DMS153 treated with DMSO at 0.1 percent for 48 hours (cell line): Measurements from ENCODE around the gene MYO7A.

Source experiments
- DNase-seq: peaks from one replicate; lab custom pipeline; 2025; ENCODE audit not compliant: unreplicated experiment; lab: John Stamatoyannopoulos, UW

Gene MYO7A

GRCh38 chr11:77199137-77199745, 71.2 kb downstream of the MYO7A start:
- no peak for DNase-seq

DNA sequence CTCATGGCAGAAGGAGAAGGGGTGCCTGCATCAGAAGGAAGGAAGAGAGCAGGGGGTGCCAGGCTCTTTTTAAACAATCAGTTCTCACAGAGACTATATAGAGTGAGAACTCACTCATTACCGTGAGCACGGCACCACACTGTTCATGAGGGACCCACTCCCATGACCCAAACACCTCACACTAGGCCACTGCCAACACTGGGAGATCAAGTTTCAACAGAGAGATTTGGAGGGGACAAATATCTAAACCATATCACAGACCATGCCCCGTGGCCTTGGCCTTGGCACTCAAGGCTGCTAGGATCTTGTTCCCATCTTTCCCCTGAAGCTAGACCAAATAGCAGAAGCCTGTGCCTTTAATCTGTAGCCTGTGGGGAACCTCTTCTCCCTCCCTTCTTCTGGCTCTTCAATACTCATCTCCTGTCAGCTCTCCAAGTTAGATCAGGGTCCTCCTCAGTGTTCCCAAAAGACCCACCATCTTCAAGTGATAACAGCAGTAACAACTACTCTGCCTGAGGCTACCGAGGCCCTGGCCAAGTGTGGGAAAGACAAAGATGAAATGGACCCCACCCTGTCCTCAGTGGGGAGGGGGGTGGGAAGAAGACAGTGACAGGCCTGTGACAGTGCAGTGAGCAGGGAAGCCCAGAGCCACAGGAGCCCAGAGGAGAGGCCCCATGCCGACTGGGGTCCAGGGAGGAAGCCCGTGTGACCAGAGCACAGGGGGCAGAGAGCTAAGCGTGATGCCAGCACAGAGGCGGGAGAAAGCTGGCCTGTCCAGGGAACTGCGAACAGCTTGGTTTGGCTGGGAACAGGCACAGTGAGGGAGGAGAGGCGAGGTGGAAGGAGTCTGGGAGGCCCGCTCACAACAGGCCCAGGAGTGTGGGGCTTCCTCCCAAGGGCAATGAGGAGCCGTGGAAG, 72.6 kb downstream of the MYO7A start:
- no peak for DNase-seq

DNA sequence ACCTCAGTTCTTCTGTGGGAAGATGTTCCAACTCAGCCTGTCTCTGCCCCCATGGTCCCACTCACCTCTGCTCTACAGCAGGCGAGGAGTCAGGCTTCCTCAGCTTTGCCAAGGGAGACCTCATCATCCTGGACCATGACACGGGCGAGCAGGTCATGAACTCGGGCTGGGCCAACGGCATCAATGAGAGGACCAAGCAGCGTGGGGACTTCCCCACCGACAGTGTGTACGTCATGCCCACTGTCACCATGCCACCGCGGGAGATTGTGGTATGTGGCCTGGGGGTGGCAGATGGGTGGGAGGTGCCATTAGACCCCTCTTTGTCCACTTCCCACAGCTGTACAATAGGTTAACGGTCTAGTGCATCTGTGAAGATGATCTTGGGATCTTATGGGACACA, 73.3 kb downstream of the MYO7A start:
- no peak for DNase-seq

- DNase-seq: no peak
Measured at GRCh38 chr11:77201991-77202841, 74.2 kb downstream of the MYO7A start.

GRCh38 chr11:77202941-77203900, 75.2 kb downstream of the MYO7A start:
- no peak for DNase-seq

DNA sequence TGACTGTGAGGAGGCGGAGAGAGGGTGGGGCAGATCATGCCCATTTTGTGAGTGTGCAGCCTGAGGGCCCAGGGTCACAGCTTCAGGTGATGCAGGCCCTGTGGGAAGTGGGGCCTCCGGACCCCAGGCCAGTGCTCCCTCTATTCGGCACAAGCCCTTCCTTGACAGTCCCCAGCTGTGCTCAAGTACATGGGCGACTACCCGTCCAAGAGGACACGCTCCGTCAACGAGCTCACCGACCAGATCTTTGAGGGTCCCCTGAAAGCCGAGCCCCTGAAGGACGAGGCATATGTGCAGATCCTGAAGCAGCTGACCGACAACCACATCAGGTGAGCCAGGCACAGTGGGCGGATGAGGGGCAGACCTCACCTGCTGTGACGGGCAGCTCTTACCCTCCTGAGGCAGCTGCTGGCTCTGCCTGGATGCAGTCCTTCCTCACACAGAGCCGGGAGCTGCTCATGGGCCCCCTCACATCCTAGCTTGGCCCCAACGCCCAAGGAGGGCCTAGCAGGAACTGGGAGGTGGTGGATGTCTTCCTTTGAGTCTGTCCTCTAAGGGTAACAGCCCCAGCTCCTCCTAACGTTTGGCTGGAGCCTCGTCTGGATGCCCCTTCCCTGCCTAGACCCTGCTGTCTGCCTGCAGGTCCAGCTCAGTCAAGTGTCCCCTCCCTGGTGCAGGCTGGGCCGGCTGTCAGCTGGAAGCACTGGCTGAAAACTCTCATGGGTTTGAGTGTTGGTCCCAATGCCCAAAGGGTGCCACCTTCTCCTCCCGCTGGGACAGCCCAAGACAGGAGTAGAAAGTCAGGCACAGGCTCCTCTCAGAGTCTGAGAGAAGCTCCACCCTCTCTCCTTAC, 76.1 kb downstream of the MYO7A start:
- DNase-seq: no peak

- DNase-seq: no peak
Measured at GRCh38 chr11:77204754-77205466, 76.9 kb downstream of the MYO7A start.

DNA sequence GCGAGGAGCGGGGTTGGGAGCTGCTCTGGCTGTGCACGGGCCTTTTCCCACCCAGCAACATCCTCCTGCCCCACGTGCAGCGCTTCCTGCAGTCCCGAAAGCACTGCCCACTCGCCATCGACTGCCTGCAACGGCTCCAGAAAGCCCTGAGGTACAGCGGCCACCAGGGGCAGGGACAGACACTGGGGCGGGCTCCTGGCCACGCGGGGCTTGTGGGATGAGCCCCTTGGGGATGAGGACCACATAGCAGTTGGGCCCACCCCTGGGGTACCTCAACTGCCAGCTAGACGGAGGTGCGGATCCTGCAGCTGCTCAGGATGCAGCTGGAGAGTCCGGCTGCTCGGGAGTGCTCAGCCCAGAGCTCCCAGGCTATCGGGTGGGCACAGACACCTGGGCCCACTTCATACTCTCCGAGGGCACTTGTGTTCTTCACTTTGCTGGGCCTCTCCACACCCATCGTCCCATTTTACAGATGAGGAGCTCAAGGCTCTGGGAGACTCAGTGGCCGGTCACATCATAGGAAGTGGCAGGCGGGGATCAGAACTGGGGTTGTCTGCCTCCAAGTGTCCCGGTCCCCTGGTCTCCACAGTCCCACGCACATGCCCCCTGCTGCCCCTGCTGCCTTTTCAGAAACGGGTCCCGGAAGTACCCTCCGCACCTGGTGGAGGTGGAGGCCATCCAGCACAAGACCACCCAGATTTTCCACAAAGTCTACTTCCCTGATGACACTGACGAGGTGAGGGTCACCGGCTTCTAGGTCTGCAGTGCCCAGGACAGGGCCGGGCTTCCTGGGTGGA, 77.6 kb downstream of the MYO7A start:
- no peak for DNase-seq

GRCh38 chr11:77206264-77207018, 78.4 kb downstream of the MYO7A start:
- no peak for DNase-seq

DNA sequence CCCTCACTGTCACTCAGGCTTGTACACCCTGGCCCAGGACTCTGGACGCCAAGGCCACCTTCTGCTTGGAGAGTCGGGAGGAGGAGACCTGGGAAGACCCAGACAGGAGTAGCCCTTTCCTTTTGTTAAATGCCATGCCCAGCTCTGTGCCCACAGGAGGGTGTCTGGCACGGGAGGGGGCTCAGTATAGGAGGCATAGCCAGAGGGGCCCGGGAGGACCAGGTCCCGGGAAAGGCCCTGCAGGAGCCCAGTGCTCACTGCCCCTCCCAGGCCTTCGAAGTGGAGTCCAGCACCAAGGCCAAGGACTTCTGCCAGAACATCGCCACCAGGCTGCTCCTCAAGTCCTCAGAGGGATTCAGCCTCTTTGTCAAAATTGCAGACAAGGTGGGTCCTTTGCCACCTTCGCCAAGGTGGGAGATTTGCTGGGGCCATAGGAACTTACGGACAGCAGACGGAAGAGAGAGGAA, 79.0 kb downstream of the MYO7A start:
- no peak for DNase-seq

GRCh38 chr11:77207618-77208313, 79.7 kb downstream of the MYO7A start:
- DNase-seq: no peak

GRCh38 chr11:77208535-77208934, 80.5 kb downstream of the MYO7A start:
- DNase-seq: no peak

DNA sequence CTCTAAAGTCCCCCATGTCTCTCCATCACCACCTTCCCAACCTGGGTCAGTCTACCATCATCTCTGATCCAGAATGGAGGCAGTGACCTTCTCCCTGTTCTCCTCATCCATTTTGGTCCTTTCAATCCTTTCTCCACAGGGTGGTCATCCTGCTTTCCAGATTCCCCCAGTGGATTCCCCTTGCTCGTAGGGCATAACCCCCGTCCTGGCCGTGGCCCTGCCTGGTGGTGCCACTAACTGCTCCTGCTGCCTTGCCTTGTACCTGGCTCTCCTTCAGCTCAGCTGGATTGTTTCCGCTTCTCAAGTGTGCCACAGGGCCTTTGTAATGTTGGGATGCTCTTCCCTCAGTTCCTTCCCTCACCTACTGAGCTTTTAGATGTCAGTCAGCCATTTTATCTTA, 81.6 kb downstream of the MYO7A start:
- DNase-seq: no peak

DNA sequence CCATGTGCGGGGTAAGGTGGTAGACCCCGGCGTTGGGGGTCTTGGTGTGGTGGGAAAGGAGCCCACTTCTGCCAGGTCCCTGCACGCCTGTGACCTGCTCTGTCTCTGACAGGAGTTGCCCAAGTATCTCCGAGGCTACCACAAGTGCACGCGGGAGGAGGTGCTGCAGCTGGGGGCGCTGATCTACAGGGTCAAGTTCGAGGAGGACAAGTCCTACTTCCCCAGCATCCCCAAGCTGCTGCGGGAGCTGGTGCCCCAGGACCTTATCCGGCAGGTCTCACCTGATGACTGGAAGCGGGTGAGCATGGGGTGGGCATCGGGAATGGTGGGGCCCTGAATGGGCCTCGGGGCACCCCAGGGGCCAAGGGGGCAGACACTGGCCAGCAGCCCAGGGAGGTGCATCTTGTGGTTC, 83.0 kb downstream of the MYO7A start:
- DNase-seq: no peak

GRCh38 chr11:77211594-77212251, 83.7 kb downstream of the MYO7A start:
- no peak for DNase-seq
